T-cell (primary cell): ENCODE data around the gene PLCB4. TPM values are rescaled to one million over a fixed set of nuclear protein-coding genes. Genes with fewer than 3 reads are reported as not detected.

Experiments used
- ATAC-seq, 4 experiments: fragments of 200-7000 bp in 3 of 4; fragments of 150-1000 bp in 1 of 4; cut with Tn5 transposase; replicated peaks in 1 of 4; 1 replicate in 3 of 4; 2 replicates in 1 of 4; pipeline ENCODE4 v1.10.0; 2021; ENCODE audit warnings: moderate library complexity in 3 of 4, mild to moderate bottlenecking in 2 of 4, moderate number of reproducible peaks in 1 of 4
- CTCF ChIA-PET, 2 donors: fragments of 300-600 bp; sonication (Branson Sonifier 250); formaldehyde crosslinking; loops; one replicate each; lab custom pipeline; 2022; ENCODE audit warnings: antibody characterized with exemption in 2 of 2; lab: Charles Lee
- POLR2A ChIA-PET, 2 donors: fragments of 300-600 bp; sonication (Branson Sonifier 250); formaldehyde crosslinking; loops; one replicate each; lab custom pipeline; 2022; ENCODE audit warnings: antibody characterized with exemption in 2 of 2; lab: Charles Lee
- DNase-seq, 35 experiments: peaks; one replicate each; pipeline versions ENCODE4 v3.0.0 to v3.0.0-alpha.2; 2013 to 2023
- H3K27ac ChIP-seq: one replicate; pipeline ENCODE4 v1.5.1; 2013; ENCODE audit warnings: low read length
- H3K27me3 ChIP-seq, 2 experiments: replicated peaks in 1 of 2; 1 replicate in 1 of 2; 2 replicates in 1 of 2; pipeline versions ENCODE4 v1.6.1 to v1.7.0; 2013; ENCODE audit warnings: low read length in 1 of 2, mixed read lengths in 1 of 2; ENCODE audit not compliant: control insufficient read depth in 2 of 2, insufficient read depth in 2 of 2; ENCODE audit errors: extremely low read depth in 1 of 2
- H3K36me3 ChIP-seq, 2 donors: 1 replicate in 1 of 2; 2 replicates in 1 of 2; pipeline versions ENCODE4 v1.6.1 to v1.7.0; 2013; ENCODE audit warnings: low read length in 1 of 2; ENCODE audit not compliant: control insufficient read depth in 2 of 2, insufficient read depth in 1 of 2; ENCODE audit errors: extremely low read depth in 1 of 2
- H3K4me1 ChIP-seq, 2 experiments: 1 replicate in 1 of 2; 2 replicates in 1 of 2; pipeline versions ENCODE4 v1.6.1 to v1.7.0; 2013; ENCODE audit warnings: low read length in 2 of 2, mixed read lengths in 1 of 2; ENCODE audit not compliant: insufficient read depth in 2 of 2, control insufficient read depth in 1 of 2; ENCODE audit errors: extremely low read depth in 1 of 2
- H3K4me3 ChIP-seq, 2 donors: 1 replicate in 1 of 2; 2 replicates in 1 of 2; pipeline versions ENCODE4 v1.5.1 to v1.7.0; 2013; ENCODE audit warnings: mild to moderate bottlenecking in 2 of 2, low read length in 1 of 2, moderate library complexity in 1 of 2; ENCODE audit not compliant: control insufficient read depth in 1 of 2; ENCODE audit errors: extremely low read depth in 1 of 2
- H3K9me3 ChIP-seq: 2 replicates; pipeline ENCODE4 v1.7.0; 2013
- H3K27ac Mint-ChIP-seq, 2 donors: one replicate each; pipeline ENCODE4 v1.8.0; 2020 to 2021; ENCODE audit warnings: mild to moderate bottlenecking in 2 of 2, mixed read lengths in 2 of 2
- H3K27me3 Mint-ChIP-seq, 2 donors: one replicate each; pipeline ENCODE4 v1.8.0; 2021 to 2022; ENCODE audit warnings: mixed read lengths in 2 of 2
- H3K36me3 Mint-ChIP-seq: one replicate; pipeline ENCODE4 v1.8.0; 2021; ENCODE audit warnings: mixed read lengths
- H3K4me1 Mint-ChIP-seq, 3 donors: one replicate each; pipeline ENCODE4 v1.8.0; 2020 to 2022; ENCODE audit warnings: mixed read lengths in 3 of 3, mild to moderate bottlenecking in 1 of 3
- H3K4me3 Mint-ChIP-seq, 3 donors: one replicate each; pipeline ENCODE4 v1.8.0; 2020 to 2022; ENCODE audit warnings: mild to moderate bottlenecking in 3 of 3, mixed read lengths in 3 of 3, moderate library complexity in 3 of 3
- H3K9me3 Mint-ChIP-seq, 3 donors: one replicate each; pipeline ENCODE4 v1.8.0; 2020 to 2022; ENCODE audit warnings: mixed read lengths in 3 of 3
- whole genome bisulfite sequencing: methylation state at CpG from one replicate; pipeline ENCODE4 v1.1.5; 2013; ENCODE audit warnings: missing lambda C conversion rate; ENCODE audit not compliant: insufficient coverage; 5-methylcytosine and 5-hydroxymethylcytosine counted together
- total RNA-seq, 35 experiments: library from RNA in 6 of 35; stranded (reverse) in 6 of 35; fragments of 120-200 nt in 1 of 35; gene quantifications; one replicate each; pipeline versions ENCODE4 v1.2.1 to v1.2.4 and lab custom pipeline; 2013 to 2026

The PLCB4 gene
- total RNA-seq, 5 donors from 2014 or later (not counting 1 experiment from before 2014, with no cell fraction given): 0.06 to 0.07 TPM; not detected in 3

GRCh38 chr20:9495701-9496100 lies 426.8 kb downstream of the PLCB4 start:
- Mint-ChIP-seq H3K27ac (no peak overlapping the region), H3K4me1 (no peaks in the 10 kb centered on the region), H3K9me3 (peaks cover 4 to 8% (median 5%) of the 10 kb centered on the region in 3 donors), H3K36me3 (no peaks in the 10 kb centered on the region), H3K4me3 (no peak overlapping the region), H3K27me3 (no peaks in the 10 kb centered on the region)
- 50% methylated on average over 1 of the region's 2 CpGs for WGBS
- DNase-seq (no peak), ATAC-seq (no peak)
- POLR2A ChIA-PET: no interaction called here
- CTCF ChIA-PET: no interaction called here
- Histone ChIP-seq H3K9me3 (no peaks in the 10 kb centered on the region), H3K27ac (no peak overlapping the region), H3K4me3 (no peak overlapping the region), H3K36me3 (no peaks in the 10 kb centered on the region), H3K27me3 (peaks cover 0 to 2% of the 10 kb centered on the region in 2 experiments), H3K4me1 (no peaks in the 10 kb centered on the region)

GRCh38 chr20:9496155-9496554 lies 427.3 kb downstream of the PLCB4 start:
- WGBS: 57% methylated on average over 1 of the region's 3 CpGs
- peaks cover 4 to 8% (median 5%) of the 10 kb centered on the region in 3 donors for H3K9me3 Mint-ChIP-seq
- Histone ChIP-seq H3K36me3 (no peaks in the 10 kb centered on the region), H3K4me1 (no peaks in the 10 kb centered on the region), H3K9me3 (no peaks in the 10 kb centered on the region), H3K27me3 (peaks cover 0 to 2% of the 10 kb centered on the region in 2 experiments), H3K4me3 (no peak overlapping the region), H3K27ac (no peak overlapping the region)
- no peaks in the 10 kb centered on the region for H3K4me1 Mint-ChIP-seq
- ChIA-PET POLR2A (no interaction called here), CTCF (no interaction called here)
- no peaks in the 10 kb centered on the region for H3K36me3 Mint-ChIP-seq
- ATAC-seq (no peak), DNase-seq (no peak)
- H3K4me3 Mint-ChIP-seq: no peak overlapping the region
- H3K27ac Mint-ChIP-seq: no peak overlapping the region
- no peaks in the 10 kb centered on the region for H3K27me3 Mint-ChIP-seq

GRCh38 chr20:9498322-9498721 lies 429.4 kb downstream of the PLCB4 start:
- H3K36me3 ChIP-seq: no peaks in the 10 kb centered on the region
- DNase-seq (no peak), ATAC-seq (no peak)
- Mint-ChIP-seq H3K27me3 (peaks cover 0 to 1% of the 10 kb centered on the region in 2 donors), H3K4me3 (no peak overlapping the region), H3K27ac (no peak overlapping the region), H3K36me3 (no peaks in the 10 kb centered on the region), H3K4me1 (no peaks in the 10 kb centered on the region), H3K9me3 (peaks cover 3 to 5% (median 4%) of the 10 kb centered on the region in 3 donors)
- ChIA-PET CTCF (no interaction called here), POLR2A (no interaction called here)
- H3K4me3 ChIP-seq: no peak overlapping the region
- H3K9me3 ChIP-seq: no peaks in the 10 kb centered on the region
- no peaks in the 10 kb centered on the region for H3K4me1 ChIP-seq
- H3K27ac ChIP-seq: no peak overlapping the region
- WGBS: 71% methylated on average over 1 of the region's 4 CpGs
- H3K27me3 ChIP-seq: peaks cover 0 to 2% of the 10 kb centered on the region in 2 experiments

GRCh38 chr20:9499126-9499899 lies 430.4 kb downstream of the PLCB4 start:
- H3K4me1 ChIP-seq: no peaks in the 10 kb centered on the region
- H3K36me3 ChIP-seq: no peaks in the 10 kb centered on the region
- ChIA-PET CTCF (no interaction called here), POLR2A (no interaction called here)
- Mint-ChIP-seq H3K27me3 (peaks cover 1 to 3% of the 10 kb centered on the region in 2 donors), H3K4me1 (no peaks in the 10 kb centered on the region), H3K9me3 (peaks cover 3 to 5% (median 4%) of the 10 kb centered on the region in 3 donors), H3K4me3 (no peak overlapping the region), H3K27ac (no peak overlapping the region), H3K36me3 (no peaks in the 10 kb centered on the region)
- WGBS: 77% methylated on average over 4 of the region's 5 CpGs
- DNase-seq (no peak), ATAC-seq (no peak)
- H3K27me3 ChIP-seq: peaks cover 0 to 2% of the 10 kb centered on the region in 2 experiments
- H3K27ac ChIP-seq: no peak overlapping the region
- H3K9me3 ChIP-seq: no peaks in the 10 kb centered on the region
- H3K4me3 ChIP-seq: no peak overlapping the region

- no peaks in the 10 kb centered on the region for H3K9me3 ChIP-seq
- no peaks in the 10 kb centered on the region for H3K36me3 Mint-ChIP-seq
- H3K4me3 Mint-ChIP-seq: no peak overlapping the region
- DNase-seq (no peak), ATAC-seq (no peak)
- peaks cover 2 to 3% of the 10 kb centered on the region in 2 experiments for H3K27me3 ChIP-seq
- peaks cover 3 to 6% of the 10 kb centered on the region in 2 donors for H3K27me3 Mint-ChIP-seq
- H3K4me3 ChIP-seq: no peak overlapping the region
- H3K9me3 Mint-ChIP-seq: peaks cover 0 to 5% (median 2%) of the 10 kb centered on the region in 3 donors
- no peaks in the 10 kb centered on the region for H3K4me1 ChIP-seq
- no peak overlapping the region for H3K27ac Mint-ChIP-seq
- H3K4me1 Mint-ChIP-seq: no peaks in the 10 kb centered on the region
- no peaks in the 10 kb centered on the region for H3K36me3 ChIP-seq
- CTCF ChIA-PET: no interaction called here
- 0% methylated on average over 1 of the region's 2 CpGs for WGBS
- POLR2A ChIA-PET: no interaction called here
- H3K27ac ChIP-seq: no peak overlapping the region
These were observed 431.2 kb downstream of the PLCB4 start for GRCh38 chr20:9500121-9500520.

GRCh38 chr20:9501473-9501872 lies 432.6 kb downstream of the PLCB4 start:
- no peak overlapping the region for H3K27ac Mint-ChIP-seq
- H3K4me1 Mint-ChIP-seq: no peaks in the 10 kb centered on the region
- no peaks in the 10 kb centered on the region for H3K36me3 Mint-ChIP-seq
- WGBS: no CpG with 5 or more reads among the region's 2 CpGs
- Histone ChIP-seq H3K4me1 (no peaks in the 10 kb centered on the region), H3K27me3 (peaks cover 5 to 13% of the 10 kb centered on the region in 2 experiments), H3K4me3 (no peak overlapping the region), H3K9me3 (no peaks in the 10 kb centered on the region), H3K36me3 (no peaks in the 10 kb centered on the region), H3K27ac (no peak overlapping the region)
- CTCF ChIA-PET: no interaction called here
- H3K4me3 Mint-ChIP-seq: no peak overlapping the region
- peaks cover 7 to 12% of the 10 kb centered on the region in 2 donors for H3K27me3 Mint-ChIP-seq
- no peak for DNase-seq
- peaks cover 0 to 2% (median 0%) of the 10 kb centered on the region in 3 donors for H3K9me3 Mint-ChIP-seq
- POLR2A ChIA-PET: no interaction called here
- ATAC-seq: no peak
